ENCODE results near the gene COX4I2.
"Not testable (repeated sequence)": the region's sequence is repeated elsewhere in the genome, so short reads cannot be mapped to it uniquely, and the experiment has no call there.

The COX4I2 gene

DNA sequence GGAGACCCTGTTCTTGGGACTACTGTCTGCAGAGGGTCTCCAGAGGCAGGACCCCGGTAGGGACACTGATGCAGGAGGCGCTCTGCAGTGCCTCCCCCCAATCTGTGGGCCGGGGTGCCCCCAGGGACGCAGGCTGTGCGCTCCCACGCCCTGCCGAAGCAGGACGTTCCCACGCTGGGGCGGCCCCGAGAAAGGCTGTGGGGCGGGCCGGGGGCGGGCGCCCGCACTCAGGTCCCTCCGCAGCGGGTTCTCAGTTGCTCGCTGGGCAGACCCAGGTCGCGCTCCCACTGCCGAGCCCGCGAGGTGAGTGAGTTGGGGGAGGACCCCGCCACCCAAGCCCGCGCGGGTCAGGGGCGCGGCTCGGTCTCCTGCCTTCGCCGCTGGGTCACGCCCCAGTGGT lies at the start of gene COX4I2:
Gene COX4I2, plus strand, starts transcription at position 253 of the 400 bp plus-strand sequence. CDS start 1,106 bp downstream, outside the sequence.
- no peak for DNase-seq (ENCODE audit: low spot score)
- FAIRE-seq, result no peak

DNA sequence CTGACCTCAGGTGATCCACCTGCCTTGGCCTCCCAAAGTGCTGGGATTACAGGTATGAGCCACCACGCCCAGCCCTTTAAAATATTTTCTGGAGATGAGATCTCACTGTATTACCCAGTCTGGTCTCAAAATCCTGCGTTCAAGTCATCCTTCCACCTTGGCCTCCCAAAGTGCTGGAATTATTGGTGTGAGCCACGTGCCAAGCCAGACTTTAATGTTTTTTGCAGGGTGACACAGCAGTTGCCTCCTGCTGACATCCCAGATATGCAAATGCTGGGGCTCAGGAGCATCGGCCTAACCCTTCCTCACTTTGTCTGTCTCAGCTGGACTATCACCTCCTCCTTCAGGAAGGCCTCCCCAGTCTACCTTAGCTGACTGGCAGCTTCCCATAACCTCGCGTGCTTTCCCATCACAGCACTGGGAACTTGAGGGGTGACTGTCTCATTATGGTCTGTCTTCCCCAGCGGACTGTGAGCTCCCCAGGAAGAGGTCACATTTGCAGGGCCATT lies 46.9 kb upstream of the COX4I2 start:
- FAIRE-seq, result no peak

DNA sequence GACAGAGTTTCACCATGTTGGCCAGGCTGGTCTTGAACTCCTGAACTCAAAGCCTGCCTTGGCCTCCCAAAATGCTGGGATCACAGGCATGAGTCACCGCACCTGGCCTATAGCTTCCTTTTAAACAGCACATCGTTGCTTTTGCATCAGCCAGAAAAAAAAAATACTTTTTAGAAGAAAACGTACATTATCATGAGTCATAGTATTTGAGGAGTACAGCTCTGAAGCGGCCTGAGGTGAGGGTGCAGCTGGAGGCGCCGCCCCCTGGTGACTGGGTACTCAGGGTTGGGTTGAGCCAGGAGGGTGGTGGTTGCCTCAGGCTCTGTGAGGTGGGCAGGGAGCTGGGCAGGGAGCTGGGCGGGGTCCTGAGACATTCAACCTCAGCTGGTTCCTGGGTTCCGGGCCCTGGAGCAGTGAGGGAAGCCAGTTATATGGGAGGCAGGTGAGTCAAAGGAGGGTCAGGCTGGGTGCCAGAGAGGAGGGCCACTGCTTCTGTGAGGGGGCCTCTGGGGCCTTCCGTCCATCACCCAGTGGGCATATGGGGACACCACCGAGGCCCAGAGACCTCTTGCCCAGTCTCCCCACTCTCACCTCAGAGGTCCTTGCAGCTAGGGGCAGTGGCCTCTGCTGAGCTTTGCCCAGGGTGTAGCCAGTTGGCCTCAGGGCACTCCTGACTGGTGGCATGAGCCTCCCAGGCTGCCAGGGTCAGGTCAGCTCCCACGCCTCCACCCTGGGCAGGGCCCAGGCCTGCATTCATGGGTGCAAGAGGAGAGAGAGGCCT lies 44.3 kb upstream of the COX4I2 start:
- FAIRE-seq, result peak; percentile 94

More for the DNA sequence above, 46.9 kb upstream of the COX4I2 start:
- DNase-seq (ENCODE audit: low spot score), result no peak

DNA sequence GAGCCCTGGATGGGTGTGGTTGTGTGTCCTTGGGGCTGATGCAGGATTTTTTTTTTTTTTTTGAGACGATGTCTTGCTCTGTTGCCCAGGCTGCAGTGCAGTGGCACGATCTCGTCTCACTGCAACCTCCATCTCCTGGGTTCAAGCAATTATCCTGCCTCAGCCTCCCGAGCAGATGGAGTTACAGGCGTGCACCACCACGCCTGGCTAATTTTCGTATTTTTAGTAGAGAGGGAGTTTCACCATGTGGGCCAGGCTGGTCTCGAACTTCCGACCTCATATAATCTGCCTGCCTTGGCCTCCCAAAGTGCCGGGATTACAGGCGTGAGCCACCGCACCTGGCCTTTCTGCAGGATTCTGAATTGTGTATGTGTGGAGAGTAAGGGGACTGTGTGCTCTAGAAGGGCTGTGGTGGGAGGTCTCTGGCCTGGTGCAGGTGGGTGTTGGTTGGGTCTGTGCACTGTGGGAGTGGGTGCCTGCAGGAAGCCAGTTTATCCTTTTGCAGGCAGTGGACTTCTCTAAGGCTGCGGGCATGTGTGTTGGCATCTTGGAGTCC lies 43.6 kb upstream of the COX4I2 start:
- DNase-seq (ENCODE audit: low spot score) (no peak), FAIRE-seq (no peak)

More for the DNA sequence above, 44.3 kb upstream of the COX4I2 start:
- DNase-seq (ENCODE audit: low spot score), result peak; percentile 100

DNA sequence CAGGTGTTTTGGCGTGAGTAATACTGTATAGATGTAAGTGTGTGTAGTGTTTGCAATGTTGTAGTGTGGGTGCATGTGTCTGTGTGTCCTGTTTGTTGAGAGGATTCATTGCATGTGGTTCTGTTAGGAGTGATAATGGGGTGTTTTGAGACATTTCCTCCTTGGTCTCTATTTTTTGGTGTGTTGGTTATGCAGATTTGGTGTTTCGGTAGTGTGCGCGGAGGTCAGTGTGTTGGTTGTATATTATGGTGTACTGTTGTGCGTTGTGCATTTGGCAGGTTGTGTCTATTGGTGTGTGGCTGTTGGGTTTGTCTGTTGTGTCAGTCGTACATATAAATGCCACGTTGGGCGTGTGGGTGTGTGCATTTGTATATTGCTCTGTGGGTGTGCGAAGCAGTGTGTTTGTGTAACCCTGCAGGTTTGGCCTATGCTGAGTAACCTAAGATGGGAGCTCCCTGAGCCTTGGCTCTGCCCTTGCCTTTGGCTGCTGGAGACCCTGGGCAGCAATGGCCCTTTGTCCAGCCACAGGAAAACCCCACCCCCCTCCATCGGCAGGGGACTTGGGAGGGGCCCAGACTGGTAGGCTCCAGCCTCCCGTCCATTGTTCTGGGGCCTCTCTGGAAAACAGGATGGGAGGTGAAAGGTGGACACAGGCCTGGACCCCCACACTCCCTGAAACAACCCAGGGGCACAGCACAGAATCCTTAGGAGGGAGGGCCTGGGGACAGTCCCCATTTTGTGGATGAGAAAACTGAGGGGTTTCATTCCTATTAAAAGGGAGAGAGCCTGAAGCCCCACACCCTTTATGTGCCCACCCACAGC lies 42.9 kb upstream of the COX4I2 start:
- FAIRE-seq (no peak), DNase-seq (ENCODE audit: low spot score) (no peak)

DNA sequence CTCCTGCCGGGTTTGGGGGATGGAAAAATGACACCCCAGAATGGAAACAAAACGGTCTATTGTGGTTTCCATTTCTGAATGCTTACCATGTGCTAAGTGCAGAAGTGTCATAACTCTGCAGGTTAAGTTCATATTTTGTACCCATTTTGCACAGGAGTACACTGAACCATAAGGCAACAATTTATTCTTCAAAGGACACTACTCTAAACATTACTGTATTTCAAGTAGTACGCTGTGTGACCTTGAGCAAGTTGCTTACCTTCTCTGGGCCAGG lies 42.4 kb upstream of the COX4I2 start:
- DNase-seq (ENCODE audit: low spot score) (no peak), FAIRE-seq (no peak)

DNA sequence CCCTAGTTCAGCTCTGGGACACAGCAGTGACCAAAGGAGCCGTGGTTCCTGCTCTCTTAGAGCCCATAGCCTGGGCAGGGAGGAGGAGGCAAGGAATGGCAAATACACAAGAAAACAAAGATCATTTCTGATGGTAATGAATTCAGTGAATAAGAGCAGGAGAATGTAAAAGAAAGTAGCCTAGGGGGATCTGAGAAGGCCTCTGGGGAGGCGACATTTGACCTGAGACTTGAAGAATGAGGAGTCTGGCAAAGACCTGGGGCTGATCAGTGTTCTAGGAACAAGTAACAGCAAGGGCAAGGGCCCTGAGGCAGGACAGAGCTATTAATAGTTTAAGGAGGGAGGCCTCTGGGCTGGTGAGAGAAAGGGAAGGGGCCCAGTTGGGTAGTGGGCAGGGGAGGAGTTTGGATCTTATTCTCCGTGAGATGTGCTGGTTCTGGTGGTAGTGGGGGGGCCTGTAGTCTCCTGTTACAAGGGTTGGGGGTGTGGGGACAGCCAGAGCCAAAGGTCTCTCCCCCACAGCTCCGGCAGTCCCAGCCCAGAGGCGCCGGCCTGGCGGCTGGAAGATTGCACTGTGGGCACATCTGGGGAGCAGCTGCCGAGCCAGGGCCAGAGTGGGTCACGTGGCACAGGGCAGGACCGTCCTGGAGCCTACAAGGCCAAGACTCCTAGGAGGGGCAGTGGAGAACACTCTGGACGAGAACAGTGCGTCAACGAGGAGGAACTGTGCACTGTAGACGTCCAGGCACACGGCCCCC lies 41.9 kb upstream of the COX4I2 start:
- DNase-seq (ENCODE audit: low spot score) (no peak), FAIRE-seq (no peak)

DNA sequence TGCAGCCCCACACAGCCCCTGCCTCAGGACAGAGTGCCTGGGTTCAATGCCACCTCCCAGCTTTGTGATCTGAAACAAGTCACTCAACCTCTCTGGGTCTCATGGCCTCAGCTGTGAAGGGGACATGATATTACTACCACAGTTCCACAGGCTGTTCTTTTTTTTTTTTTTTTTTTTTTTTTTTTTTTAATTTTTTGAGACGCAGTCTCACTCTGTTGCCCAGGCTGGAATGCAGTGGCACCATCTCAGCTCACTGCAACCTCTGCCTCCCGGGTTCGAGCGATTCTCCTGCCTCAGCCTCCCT lies 41.3 kb upstream of the COX4I2 start:
- FAIRE-seq; DNase-seq (ENCODE audit: low spot score): not testable (repeated sequence)

DNA sequence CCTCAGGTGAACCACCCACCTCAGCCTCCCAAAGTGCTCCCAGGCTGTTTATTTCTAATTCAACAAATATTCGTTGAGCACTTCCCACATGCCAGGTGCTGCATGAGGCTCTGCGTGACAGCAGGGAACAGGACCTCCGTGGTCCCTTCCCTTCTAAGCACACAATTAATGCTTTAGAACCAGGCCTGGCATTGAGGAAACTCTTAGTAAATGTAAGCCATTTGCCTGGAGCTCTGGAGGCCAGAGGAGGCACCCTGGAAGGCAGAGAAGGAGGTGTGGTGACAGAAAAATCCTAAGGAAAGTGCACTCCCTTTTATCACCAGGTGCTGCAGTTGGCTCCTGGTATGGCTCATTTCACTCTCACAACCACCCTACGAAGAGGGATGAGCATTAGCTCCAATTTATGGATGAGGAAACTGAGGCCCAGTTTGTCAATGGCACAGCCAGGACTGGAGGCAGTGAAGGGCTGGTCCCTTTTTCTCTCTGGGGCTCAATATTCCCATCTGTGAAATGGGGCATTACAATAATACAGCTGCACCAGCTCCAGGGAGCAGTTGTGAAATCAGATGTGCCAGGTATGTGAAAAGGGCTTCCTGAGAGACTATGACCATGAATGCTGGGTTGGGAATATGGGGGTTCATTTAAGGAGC lies 40.8 kb upstream of the COX4I2 start:
- DNase-seq (ENCODE audit: low spot score), result no peak
- no peak for FAIRE-seq

DNA sequence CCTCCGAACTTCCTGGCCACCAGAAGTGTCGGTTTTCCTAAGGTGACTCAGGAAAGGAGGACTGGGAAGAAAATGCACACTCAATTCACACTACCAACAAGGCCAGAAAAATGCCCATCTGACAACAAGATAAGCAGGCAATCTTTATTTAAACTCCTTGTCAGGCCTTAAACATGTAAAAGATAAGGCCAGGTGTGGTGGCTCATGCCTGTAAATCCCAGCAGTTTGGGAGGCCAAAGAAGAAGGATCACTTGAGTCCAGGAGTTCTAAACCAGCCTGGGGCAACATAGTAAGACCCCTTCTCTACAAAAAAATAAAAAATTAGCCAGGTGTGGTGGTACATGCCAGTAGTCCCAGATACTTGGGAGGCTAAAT lies 40.2 kb upstream of the COX4I2 start:
- DNase-seq (ENCODE audit: low spot score) (no peak), FAIRE-seq (no peak)

DNA sequence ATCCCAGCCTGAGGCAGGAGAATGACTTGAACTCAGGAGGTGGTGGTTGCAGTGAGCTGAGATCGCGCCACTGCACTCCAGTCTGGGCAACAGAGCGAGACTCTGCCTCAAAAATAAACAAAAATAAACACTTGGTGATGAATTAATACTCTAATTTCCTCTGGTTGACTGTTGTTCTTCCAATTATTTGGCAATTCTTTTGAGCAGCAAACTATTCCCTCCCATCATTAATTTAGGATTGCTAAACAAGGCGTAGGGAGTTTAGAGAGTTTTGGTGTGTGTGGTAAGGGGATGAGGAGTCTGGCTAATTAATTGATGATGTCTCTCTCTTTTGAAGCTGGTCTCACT lies 35.3 kb upstream of the COX4I2 start:
- DNase-seq (ENCODE audit: low spot score) (no peak), FAIRE-seq (no peak)

DNA sequence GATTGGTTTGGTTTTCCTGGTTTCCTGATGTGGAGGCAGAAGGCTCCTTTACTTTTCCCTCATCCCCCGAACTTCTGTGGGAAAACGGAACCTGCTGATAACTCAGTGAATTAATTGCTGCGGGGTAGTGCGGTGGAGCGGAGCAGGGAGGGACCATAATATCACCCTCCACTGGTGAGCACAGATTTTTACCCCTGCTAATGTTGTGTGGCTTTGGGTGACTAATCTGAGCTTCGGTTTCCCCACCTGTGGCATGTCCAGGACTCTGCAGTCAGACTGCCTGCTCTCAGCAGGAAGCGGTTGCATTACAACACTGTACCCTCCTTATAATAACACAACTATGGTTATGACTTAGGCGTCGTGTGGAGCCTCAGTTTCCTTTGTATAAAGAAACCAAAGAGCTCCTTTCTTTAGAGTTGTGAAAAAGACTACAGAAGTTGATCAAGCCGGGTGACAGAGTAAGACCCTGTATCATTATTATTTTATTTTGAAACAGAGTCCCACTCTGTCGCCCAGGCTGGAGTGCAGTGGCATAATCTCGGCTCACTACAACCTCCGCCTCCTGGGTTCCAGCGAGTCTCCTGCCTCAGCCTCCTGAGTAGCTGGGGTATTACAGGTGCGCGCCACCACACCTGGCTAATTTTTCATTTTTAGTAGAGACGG lies 34.8 kb upstream of the COX4I2 start:
- peak; percentile 96 for FAIRE-seq
- DNase-seq (ENCODE audit: low spot score), result peak; percentile 99

DNA sequence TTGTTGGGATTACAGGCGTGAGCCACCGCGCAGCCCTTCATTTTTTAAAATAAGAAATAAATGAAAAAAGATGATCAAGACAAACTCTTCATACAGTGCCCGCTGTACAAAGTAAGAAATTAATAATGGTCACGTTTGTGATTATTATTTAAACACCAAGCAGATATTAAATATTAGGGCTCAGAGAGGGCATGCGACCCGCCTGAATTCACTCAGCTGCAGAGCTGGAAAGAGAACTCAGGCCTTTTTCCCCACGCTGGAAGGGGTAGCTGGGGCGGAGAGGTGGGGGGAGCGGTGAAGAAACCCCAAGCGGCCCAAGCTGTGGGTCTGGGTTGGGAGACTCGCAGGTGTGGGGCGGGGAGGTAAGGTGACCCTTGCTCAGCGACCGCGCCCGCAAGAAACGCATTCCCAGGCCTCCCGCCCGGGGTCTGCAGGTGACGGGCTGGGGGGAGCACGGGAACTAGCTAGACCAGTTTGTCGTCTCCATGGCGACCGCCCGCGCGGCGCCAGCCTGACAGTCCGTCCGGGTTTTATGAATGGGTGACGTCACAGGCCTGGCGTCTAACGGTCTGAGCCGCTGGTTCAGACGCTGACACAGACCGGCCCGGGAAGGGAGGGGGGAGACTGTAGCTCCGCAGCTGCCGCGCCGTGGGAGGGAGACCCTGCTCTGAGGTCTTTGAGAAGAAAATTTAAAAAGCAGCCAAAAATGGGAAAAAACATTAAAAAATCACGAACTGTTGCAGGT lies 33.7 kb upstream of the COX4I2 start:
- FAIRE-seq (peak; percentile 73), DNase-seq (ENCODE audit: low spot score) (peak; percentile 100)

DNA sequence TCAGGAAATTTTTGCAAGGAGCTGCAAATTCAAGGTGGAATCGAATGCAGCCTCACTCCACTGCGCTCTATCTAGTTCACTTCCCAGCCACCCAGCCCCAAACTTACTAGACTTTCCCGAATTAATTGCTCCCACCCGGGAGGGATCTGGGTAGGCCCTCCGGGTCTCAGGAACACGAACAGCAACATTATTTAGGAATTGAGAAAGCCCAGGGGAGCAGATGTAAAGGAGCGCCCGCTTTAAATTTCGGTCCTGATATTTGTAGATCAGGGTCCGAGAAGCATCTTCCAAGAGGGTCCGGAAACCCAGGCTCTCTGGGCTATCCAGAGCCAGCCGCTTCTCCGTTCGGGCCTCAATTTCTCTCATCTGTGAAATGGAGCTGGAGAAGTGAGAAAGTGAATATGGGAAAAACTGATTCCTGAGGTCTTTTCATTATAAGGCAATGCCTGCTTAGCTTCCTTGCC lies 33.1 kb upstream of the COX4I2 start:
- DNase-seq (ENCODE audit: low spot score) (no peak), FAIRE-seq (no peak)

DNA sequence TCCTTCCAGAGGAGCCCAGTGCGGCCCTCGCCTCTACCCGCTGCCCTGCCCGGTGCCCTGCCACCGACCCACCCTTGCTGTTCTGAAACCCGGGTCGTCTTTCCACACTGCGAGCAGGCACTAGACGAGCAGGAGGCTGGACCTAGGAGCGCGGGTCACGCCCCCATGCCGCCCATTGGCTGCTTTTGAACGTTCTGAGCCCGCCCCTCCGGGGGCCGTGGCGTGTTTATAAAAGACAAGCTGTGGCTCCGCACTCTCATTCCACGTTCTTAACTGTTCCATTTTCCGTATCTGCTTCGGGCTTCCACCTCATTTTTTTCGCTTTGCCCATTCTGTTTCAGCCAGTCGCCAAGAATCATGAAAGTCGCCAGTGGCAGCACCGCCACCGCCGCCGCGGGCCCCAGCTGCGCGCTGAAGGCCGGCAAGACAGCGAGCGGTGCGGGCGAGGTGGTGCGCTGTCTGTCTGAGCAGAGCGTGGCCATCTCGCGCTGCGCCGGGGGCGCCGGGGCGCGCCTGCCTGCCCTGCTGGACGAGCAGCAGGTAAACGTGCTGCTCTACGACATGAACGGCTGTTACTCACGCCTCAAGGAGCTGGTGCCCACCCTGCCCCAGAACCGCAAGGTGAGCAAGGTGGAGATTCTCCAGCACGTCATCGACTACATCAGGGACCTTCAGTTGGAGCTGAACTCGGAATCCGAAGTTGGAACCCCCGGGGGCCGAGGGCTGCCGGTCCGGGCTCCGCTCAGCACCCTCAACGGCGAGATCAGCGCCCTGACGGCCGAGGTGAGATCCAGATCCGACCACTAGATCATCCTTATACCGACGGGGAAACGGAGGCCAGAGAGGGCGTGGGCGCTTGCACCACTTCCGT lies 32.4 kb upstream of the COX4I2 start, which contains the start of gene ID1:
Gene ID1, plus strand, starts transcription at position 259 of the 871 bp plus-strand sequence. Its CDS starts 99 bp downstream, at position 358.
- peak; percentile 99 for DNase-seq (ENCODE audit: low spot score)
- FAIRE-seq, result peak; percentile 83

DNA sequence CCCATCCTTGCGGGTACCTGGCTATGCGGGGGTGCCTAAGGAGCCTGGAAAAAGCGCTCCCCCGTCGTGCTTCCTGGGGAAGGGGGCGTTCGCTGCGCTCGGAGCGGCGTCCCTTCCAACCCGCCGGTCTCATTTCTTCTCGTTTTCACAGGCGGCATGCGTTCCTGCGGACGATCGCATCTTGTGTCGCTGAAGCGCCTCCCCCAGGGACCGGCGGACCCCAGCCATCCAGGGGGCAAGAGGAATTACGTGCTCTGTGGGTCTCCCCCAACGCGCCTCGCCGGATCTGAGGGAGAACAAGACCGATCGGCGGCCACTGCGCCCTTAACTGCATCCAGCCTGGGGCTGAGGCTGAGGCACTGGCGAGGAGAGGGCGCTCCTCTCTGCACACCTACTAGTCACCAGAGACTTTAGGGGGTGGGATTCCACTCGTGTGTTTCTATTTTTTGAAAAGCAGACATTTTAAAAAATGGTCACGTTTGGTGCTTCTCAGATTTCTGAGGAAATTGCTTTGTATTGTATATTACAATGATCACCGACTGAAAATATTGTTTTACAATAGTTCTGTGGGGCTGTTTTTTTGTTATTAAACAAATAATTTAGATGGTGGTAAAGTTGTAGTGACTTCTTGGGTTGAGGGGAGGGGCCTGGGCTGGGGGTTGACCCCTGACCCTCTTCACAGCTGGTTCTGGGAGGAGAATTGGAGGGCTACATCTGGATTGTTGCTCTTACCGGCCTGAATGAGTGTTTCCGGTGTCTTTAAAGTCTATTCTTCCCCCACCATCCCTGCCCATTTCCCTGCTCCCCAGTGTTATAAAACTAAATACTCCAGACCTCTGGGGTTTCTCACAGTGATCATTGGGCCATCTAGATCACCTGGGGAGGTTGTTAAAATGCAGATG lies 31.6 kb upstream of the COX4I2 start:
- peak; percentile 18 for DNase-seq (ENCODE audit: low spot score)
- no peak for FAIRE-seq

DNA sequence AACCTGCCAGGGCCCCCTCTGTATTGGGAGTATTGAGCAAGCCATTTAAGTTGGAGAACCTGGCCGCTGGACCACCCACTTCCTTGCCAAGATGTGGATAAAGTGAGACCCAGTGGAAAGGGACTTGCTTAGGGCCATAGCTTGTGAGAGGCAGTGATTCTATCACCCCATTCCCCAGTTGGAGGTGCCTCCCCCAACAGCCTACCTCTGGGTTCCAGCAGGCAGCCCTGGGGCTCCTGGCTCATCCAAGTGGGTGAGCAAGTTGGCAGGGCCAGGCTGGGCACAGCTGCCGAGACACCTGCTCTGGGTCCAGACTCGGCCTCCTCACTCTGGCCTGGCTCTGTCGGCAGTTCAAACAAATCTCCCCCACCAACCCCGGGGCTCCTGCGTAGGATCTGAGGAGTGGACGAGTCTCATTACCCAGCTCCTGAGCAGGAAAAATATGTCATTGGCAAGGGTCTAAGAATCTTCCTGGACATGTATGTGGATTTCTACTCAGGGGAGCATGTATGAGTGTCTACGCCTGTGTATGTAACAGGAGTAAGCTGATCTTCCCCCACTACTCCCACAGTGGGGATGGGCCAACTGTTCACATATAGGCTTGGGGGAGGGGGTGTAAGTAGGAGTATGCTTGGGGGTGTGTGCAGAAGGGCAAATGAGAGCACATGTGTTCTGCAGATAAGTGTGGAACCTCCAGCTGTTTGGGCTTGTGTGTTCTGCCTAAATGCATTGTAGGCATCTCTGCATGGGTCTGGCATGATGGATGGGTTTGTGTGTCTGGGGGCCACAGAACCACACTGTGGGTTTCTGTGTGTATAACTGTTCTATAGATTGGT lies 30.7 kb upstream of the COX4I2 start:
- peak; percentile 55 for FAIRE-seq

More for the DNA sequence above, 30.7 kb upstream of the COX4I2 start:
- peak; percentile 91 for DNase-seq (ENCODE audit: low spot score)

All from RCC 7860 (cell line).